OCI-LY7 (cell line): ENCODE results near the gene TDRD15. TPM values are rescaled to one million over a fixed set of nuclear protein-coding genes. Genes with fewer than 3 reads are reported as not detected.
A peak's percentile ranks its signal among the peaks of the same experiment; 100 is the strongest.

Experiments used
- BruUV-seq: library from RNA; stranded (reverse); fragments of 400-500 nt; replicated peaks from 2 replicates; lab custom pipeline; 2021; lab: Mats Ljungman, UMichigan
- CTCF ChIA-PET: fragments of 300-600 bp; sonication (Branson Sonifier 250); formaldehyde crosslinking; loops from one replicate; lab custom pipeline; 2022; ENCODE audit warnings: antibody characterized with exemption; ENCODE audit not compliant: unreplicated experiment; lab: Charles Lee
- POLR2A ChIA-PET: fragments of 300-600 bp; sonication (Branson Sonifier 250); formaldehyde crosslinking; loops from one replicate; lab custom pipeline; 2022; ENCODE audit warnings: antibody characterized with exemption; lab: Charles Lee
- DNase-seq: peaks from one replicate; pipeline ENCODE4 v3.0.0-alpha.2; 2015; ENCODE audit warnings: low spot score
- H2AFZ ChIP-seq: fragments of 200-600 bp; sonication (generic), shearing (Covaris generic); 2 replicates; pipeline ENCODE4 v1.6.1; 2014; ENCODE audit warnings: mild to moderate bottlenecking, antibody characterized with exemption, low read length, moderate library complexity
- H3K27ac ChIP-seq: fragments of 200-600 bp; sonication (generic); 2 replicates; pipeline ENCODE4 v1.5.1; 2014; ENCODE audit warnings: mixed run types, low read depth, mild to moderate bottlenecking, moderate library complexity, low read length, inconsistent platforms; ENCODE audit not compliant: poor library complexity, severe bottlenecking
- H3K36me3 ChIP-seq: fragments of 200-600 bp; sonication (generic); 2 replicates; pipeline ENCODE4 v1.6.1; 2014; ENCODE audit warnings: mild to moderate bottlenecking, antibody characterized with exemption, low read length, moderate library complexity, mixed read lengths; ENCODE audit not compliant: insufficient read depth
- H3K4me1 ChIP-seq: fragments of 200-600 bp; sonication (generic); 2 replicates; pipeline ENCODE4 v1.5.1; 2014; ENCODE audit warnings: mild to moderate bottlenecking, low read length; ENCODE audit not compliant: insufficient read depth, poor library complexity, severe bottlenecking
- H3K4me2 ChIP-seq: fragments of 200-600 bp; sonication (generic); 2 replicates; pipeline ENCODE4 v1.6.1; 2014; ENCODE audit warnings: mild to moderate bottlenecking, low read length
- H3K4me3 ChIP-seq: fragments of 200-600 bp; sonication (generic); 2 replicates; pipeline ENCODE4 v1.5.1; 2014; ENCODE audit warnings: mild to moderate bottlenecking, low read depth, low read length; ENCODE audit not compliant: poor library complexity, severe bottlenecking
- H3K79me2 ChIP-seq: fragments of 200-600 bp; sonication (generic); 2 replicates; pipeline ENCODE4 v1.6.1; 2016; ENCODE audit warnings: low read depth, mild to moderate bottlenecking, low read length, moderate library complexity, mixed read lengths; ENCODE audit not compliant: insufficient read depth
- H3K9me2 ChIP-seq: fragments of 200-600 bp; sonication (generic); 2 replicates; pipeline ENCODE4 v1.6.1; 2016; ENCODE audit warnings: mild to moderate bottlenecking, low read length, mixed read lengths; ENCODE audit not compliant: insufficient read depth
- H3K9me3 ChIP-seq: fragments of 200-600 bp; sonication (generic); 2 replicates; pipeline ENCODE4 v1.6.1; 2014; ENCODE audit warnings: mild to moderate bottlenecking, mixed run types, low read length, mixed read lengths
- H4K20me1 ChIP-seq: fragments of 200-600 bp; sonication (generic); 2 replicates; pipeline ENCODE4 v1.6.1; 2014; ENCODE audit warnings: mild to moderate bottlenecking, antibody characterized with exemption, low read length, moderate library complexity, mixed read lengths; ENCODE audit not compliant: insufficient read depth
- EZH2phosphoT487 ChIP-seq: fragments of 200-600 bp; sonication (generic); IDR thresholded peaks from 2 replicates; pipeline ENCODE4 v1.6.1; 2018; ENCODE audit warnings: low read depth, borderline replicate concordance, mild to moderate bottlenecking, mixed run types, antibody characterized with exemption, low read length, moderate library complexity, mixed read lengths
- intact Hi-C: fragments of 100-400 bp; cut with micrococcal nuclease; formaldehyde crosslinking; loops from one replicate; pipeline ENCODE4 v1.10.0; 2022; ENCODE audit not compliant: unreplicated experiment
- total RNA-seq, 2 experiments: library from RNA; depleted of rRNA in 1 of 2; stranded (reverse); fragments of >200 nt in 1 of 2; shearing (Covaris generic) in 1 of 2; gene quantifications; 2 replicates each; pipeline ENCODE4 v1.2.3, GENCODE V29; 2014 to 2022
- TF ChIP-seq, protein P1 (sequence below): fragments of 200-600 bp; sonication (generic); conservative IDR thresholded peaks from 2 replicates; pipeline ENCODE4 v1.5.1; 2014; ENCODE audit warnings: mild to moderate bottlenecking, antibody characterized with exemption, low read length, moderate library complexity, mixed read lengths

The TDRD15 gene
- total RNA-seq, 2 experiments from 2014 or later, result not detected

DNA sequence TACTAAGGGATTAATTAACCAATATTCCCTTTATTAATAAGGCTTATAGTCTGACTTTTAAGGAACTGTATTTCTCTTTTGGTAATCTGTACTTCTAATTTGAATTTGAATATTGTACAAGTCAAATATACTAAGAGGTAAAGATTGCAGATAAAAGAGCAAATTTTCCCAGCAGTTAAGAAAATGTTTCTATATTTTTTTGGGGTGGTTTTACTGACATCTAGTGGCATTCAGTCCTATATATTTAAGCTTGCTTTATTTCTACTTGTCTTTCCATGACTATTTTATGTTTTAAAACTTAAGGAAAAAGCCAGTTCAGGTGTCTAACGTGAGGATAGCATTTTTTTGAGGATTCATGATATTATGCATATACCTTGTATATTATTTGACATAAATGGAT, 41.6 kb downstream of the TDRD15 start:
- Histone ChIP-seq H3K27ac (no peak overlapping the region), H4K20me1 (no peaks in the 10 kb centered on the region), H3K4me3 (no peak overlapping the region), H3K79me2 (no peaks in the 10 kb centered on the region), H3K4me1 (no peaks in the 10 kb centered on the region), H3K36me3 (no peaks in the 10 kb centered on the region), H3K4me2 (no peak overlapping the region), H3K9me3 (no peaks in the 10 kb centered on the region), H2AFZ (no peak overlapping the region), H3K9me2 (no peaks in the 10 kb centered on the region)
- BruUV-seq, result no TSS peak
- intact Hi-C loops, result loop anchor here (1.0 kb wide), 1 partner anchor 122 kb away; no protein-coding TSS in a partner anchor
- POLR2A ChIA-PET, result interaction anchor here (0.5 kb wide), 1 partner anchor 1771 kb away, joined by 3 read pairs; no protein-coding TSS in a partner anchor
- TF ChIP-seq EZH2phosphoT487, result no peak
- TF ChIP-seq, protein P1, sequence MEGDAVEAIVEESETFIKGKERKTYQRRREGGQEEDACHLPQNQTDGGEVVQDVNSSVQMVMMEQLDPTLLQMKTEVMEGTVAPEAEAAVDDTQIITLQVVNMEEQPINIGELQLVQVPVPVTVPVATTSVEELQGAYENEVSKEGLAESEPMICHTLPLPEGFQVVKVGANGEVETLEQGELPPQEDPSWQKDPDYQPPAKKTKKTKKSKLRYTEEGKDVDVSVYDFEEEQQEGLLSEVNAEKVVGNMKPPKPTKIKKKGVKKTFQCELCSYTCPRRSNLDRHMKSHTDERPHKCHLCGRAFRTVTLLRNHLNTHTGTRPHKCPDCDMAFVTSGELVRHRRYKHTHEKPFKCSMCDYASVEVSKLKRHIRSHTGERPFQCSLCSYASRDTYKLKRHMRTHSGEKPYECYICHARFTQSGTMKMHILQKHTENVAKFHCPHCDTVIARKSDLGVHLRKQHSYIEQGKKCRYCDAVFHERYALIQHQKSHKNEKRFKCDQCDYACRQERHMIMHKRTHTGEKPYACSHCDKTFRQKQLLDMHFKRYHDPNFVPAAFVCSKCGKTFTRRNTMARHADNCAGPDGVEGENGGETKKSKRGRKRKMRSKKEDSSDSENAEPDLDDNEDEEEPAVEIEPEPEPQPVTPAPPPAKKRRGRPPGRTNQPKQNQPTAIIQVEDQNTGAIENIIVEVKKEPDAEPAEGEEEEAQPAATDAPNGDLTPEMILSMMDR, result peak; percentile 62
- DNase-seq, result peak; percentile 2
- CTCF ChIA-PET, result no interaction called here

DNA sequence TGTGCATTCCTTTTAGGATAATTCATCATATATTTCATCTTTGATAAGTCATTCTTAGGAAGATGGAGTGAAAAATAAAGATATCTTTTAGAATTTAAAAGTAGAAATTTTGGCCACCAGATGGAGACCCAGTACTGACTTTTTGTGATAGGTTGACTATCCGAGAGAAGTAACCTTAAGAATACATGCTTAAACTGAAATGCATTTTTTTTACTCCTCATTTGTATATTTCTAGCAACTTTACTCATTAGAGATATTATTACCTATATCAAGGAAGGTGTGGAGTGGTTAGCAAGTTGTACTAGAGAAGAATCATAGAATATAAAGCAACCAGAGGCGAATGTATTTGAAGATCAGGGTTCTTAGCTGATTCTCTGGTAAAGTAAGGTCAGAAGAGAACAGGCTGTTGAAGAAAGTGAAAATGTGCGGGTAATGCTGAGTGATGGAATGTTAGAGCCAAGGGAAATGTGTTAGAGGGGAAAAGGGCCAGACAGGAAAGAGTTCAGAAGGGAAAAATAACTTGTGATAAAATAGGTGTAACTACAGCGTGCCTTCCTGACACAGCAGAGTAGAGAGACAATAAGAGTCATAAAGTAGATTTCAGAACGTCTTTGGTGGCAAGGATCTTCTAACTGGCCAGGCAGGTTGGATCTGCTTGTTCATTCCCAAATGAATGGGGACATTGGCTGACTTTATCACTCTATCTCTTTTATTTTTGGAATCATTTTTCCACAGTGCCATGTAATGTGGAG, 52.3 kb downstream of the TDRD15 start:
- TF ChIP-seq EZH2phosphoT487, result no peak
- TF ChIP-seq, protein P1, result peak; percentile 58
- no peaks in the 10 kb centered on the region for H3K4me1 ChIP-seq
- no peaks in the 10 kb centered on the region for H3K9me2 ChIP-seq
- H4K20me1 ChIP-seq, result no peaks in the 10 kb centered on the region
- no peaks in the 10 kb centered on the region for H3K36me3 ChIP-seq
- intact Hi-C loops, result no loop called here
- H3K4me2 ChIP-seq, result no peak overlapping the region
- DNase-seq, result peak; percentile 3
- POLR2A ChIA-PET, result interaction anchor here (0.6 kb wide), 1 partner anchor 112 kb away, joined by 4 read pairs; no protein-coding TSS in a partner anchor
- no TSS peak for BruUV-seq
- H3K4me3 ChIP-seq, result no peak overlapping the region
- CTCF ChIA-PET, result no interaction called here
- H3K9me3 ChIP-seq, result no peaks in the 10 kb centered on the region
- no peaks in the 10 kb centered on the region for H3K79me2 ChIP-seq
- H2AFZ ChIP-seq, result no peak overlapping the region
- H3K27ac ChIP-seq, result no peak overlapping the region

DNA sequence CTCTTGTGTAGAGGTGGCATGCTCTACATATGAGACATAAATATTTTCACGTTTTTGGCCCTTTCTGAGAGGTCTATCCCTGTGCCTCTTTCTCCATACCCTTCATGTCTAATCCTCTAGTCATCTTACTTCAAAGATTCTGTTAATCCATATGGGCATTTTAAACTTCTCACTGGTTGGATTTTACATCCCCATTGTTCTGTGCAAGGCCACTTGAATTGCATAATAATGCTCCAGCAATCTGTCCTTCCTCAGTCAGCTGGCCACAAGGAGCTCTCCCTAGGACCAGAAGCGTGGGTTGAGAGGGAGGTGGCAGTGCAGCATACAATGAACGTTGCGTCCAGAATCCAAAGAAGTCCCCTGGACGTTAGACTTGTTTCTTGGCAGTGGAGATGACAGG, 58.2 kb downstream of the TDRD15 start:
- intact Hi-C loops, result no loop called here
- Histone ChIP-seq H3K27ac (no peak overlapping the region), H3K4me1 (no peaks in the 10 kb centered on the region), H3K4me3 (no peak overlapping the region), H3K9me3 (no peaks in the 10 kb centered on the region), H4K20me1 (no peaks in the 10 kb centered on the region), H3K79me2 (no peaks in the 10 kb centered on the region), H3K36me3 (no peaks in the 10 kb centered on the region), H3K4me2 (no peak overlapping the region), H2AFZ (no peak overlapping the region), H3K9me2 (no peaks in the 10 kb centered on the region)
- DNase-seq, result no peak
- CTCF ChIA-PET, result no interaction called here
- POLR2A ChIA-PET, result no interaction called here
- no TSS peak for BruUV-seq
- TF ChIP-seq EZH2phosphoT487, result no peak
- TF ChIP-seq, protein P1, result no peak
